GM12891 (cell line): ENCODE results near the gene RAB11FIP4.

Experiments used
- DNase-seq: peaks from one replicate; pipeline ENCODE4 v3.0.0; 2011; ENCODE audit warnings: low spot score; ENCODE audit not compliant: insufficient read length
- FAIRE-seq: peaks from 2 replicates; lab custom pipeline; 2011; peaks lifted over from hg19 to GRCh38; lab: Jason Lieb, UNC
- PAX5 ChIP-seq: IDR thresholded peaks from 2 replicates; pipeline ENCODE4 v1.6.1; 2011; ENCODE audit warnings: low read length, moderate library complexity, mild to moderate bottlenecking; ENCODE audit not compliant: insufficient read depth, severe bottlenecking
- POLR2A ChIP-seq: IDR thresholded peaks from 2 replicates; pipeline ENCODE4 v1.6.1; 2011; ENCODE audit warnings: low read depth, low read length, control low read depth
- POLR2AphosphoS5 ChIP-seq: IDR thresholded peaks from 2 replicates; pipeline ENCODE4 v1.6.1; 2011; ENCODE audit warnings: low read depth, low read length, control low read depth
- POU2F2 ChIP-seq: IDR thresholded peaks from 2 replicates; pipeline ENCODE4 v1.6.1; 2011; ENCODE audit warnings: low read depth, mild to moderate bottlenecking, control low read depth, low read length, moderate library complexity
- SPI1 ChIP-seq: IDR thresholded peaks from 2 replicates; pipeline ENCODE4 v1.6.1; 2011; ENCODE audit warnings: low read depth, low read length, control low read depth
- TAF1 ChIP-seq: IDR thresholded peaks from 2 replicates; pipeline ENCODE4 v1.6.1; 2011; ENCODE audit warnings: low read depth, low read length, control low read depth

RAB11FIP4 gene

DNA sequence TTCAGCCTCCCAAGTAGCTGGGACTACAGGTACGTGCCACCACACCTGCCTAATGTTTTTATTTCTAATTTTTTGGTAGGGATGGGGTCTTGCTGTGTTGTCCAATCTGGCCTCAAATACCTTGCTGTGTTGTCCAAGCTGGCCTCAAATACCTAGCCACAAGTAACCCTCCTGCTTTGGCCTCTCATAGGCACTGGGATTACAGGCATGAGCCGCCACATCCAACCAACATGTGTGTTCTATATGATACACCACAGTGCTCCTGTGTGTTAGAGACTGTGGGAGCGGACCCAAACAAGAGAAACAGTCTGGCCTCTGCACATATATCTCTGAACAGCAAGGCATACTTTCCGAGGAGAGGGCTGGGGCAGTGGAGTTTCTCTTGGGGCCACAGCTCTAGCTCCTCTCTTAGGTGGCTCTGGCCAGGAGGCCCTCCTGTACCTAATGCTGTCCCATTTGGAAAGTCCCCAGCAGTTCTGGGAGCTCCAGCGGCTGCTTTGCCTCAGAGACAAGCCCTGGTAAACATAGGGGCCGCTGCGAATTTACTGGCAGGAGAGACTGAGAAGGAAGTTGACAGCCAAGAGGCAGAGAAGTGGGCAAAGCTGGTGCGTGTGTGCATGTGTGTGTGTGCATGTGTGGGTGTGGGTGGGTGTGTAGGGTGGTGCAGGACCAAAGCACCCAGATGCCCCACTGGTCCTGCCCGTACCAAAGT is 95.0 kb downstream of the RAB11FIP4 start:
- FAIRE-seq: no peak
- TF ChIP-seq SPI1 (no peak), PAX5 (no peak), POU2F2 (no peak)
- no peak for DNase-seq

DNA sequence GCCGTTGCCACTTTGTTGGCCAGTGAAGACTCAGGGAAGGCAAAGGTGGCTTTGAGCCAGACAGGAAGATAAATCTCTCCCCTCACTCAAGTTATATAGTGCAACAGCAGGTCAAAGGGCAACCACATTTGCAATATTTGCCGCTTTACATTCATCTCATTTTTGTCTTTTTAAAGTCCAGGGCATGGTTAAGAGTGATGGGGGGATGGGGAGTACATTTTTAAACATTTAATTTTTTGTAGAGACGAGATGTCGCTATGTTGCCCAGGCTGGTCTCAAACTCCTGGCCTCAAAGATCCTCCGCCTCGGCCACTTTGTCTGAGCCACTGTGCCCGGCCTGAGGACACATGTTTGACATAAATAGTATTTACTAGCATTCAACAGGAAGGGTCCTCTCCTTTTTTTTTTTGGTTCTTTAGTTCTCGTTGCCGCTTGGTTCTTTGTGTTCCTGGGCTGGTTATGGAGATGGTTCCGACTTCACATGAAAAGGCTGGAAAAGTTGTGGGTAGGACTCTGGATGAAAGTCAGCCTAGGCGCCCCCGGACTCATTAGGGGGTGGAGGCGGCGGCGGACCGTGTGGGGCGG is 95.7 kb downstream of the RAB11FIP4 start:
- DNase-seq: no peak
- TF ChIP-seq SPI1: no peak
- TF ChIP-seq TAF1: no peak
- TF ChIP-seq POLR2A: no peak
- TF ChIP-seq POU2F2: no peak
- TF ChIP-seq POLR2AphosphoS5: no peak
- no peak for TF ChIP-seq PAX5
- FAIRE-seq: peak; percentile 45

DNA sequence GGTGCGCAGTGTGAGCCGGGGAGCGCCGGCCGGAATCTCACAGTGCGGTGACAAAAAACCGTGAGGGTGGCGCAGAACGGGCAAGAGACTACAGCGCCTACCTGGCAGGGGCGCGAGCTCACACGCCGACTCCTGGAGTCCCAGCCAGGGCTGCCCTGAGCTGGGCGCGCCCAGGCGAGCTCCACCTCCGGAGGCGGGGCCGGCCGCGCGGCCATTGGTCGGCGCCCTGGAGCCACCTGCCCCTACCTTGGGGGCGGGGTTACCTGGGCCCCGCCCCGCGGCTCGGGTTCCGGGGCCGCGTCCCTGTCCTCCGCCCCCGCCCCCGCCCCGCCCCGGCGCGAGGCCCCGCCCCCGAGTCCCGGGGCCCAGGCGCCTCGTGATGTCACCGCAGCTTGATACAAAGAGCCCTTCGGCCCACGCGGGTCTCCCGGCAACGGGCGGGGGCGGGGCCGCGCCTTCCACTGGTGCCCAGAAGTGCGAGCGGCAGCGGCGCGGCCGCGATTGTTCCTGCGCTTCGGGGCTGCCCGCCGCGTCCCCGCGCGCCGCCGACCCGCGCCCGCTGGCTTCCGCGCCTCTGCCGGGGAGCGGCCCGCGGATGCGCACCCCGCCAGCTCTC is 96.3 kb downstream of the RAB11FIP4 start:
- DNase-seq (peak; percentile 99), FAIRE-seq (peak; percentile 91)
- TF ChIP-seq PAX5 (no peak), POLR2A (no peak), POU2F2 (no peak), SPI1 (no peak), POLR2AphosphoS5 (no peak), TAF1 (no peak)

DNA sequence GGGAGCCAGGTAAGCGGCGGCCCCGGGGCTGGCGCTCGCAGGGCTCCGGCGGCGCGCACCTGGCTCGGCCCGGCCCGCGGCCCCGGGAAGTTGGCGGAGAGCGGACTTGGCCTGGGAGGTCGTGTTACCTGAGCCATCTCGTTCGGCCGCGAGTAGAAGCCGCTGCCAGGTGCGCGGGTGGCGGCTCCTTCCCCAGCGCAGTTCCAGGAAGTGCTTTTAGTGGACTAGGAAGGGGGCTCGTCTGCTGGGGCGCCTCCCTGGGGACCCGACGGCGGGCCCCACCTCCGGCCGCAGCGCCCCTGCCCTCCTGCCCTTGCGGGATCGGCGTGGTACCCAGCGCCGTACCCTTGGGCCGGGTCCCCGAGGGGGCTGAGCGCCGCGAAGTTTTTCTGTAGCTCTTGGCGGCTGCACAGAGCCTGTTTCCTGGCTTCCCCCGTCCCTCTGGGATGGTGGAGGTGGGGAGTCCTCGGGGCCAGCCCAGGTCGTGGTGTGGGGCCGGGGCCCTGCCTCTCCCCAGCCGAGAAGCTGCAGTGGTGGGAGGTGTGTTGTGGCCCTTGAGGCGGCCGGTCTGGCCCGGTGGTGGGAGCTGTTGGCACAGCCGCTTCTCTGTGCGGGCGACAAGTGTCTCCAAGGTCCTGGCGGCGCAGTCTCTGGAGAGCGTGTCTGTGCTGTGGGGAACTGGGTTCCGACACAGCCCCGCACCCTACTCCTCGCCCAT is 96.9 kb downstream of the RAB11FIP4 start:
- DNase-seq (no peak), FAIRE-seq (peak; percentile 74)
- TF ChIP-seq TAF1: no peak
- no peak for TF ChIP-seq POLR2A
- TF ChIP-seq PAX5: no peak
- no peak for TF ChIP-seq SPI1
- TF ChIP-seq POU2F2: no peak
- no peak for TF ChIP-seq POLR2AphosphoS5

DNA sequence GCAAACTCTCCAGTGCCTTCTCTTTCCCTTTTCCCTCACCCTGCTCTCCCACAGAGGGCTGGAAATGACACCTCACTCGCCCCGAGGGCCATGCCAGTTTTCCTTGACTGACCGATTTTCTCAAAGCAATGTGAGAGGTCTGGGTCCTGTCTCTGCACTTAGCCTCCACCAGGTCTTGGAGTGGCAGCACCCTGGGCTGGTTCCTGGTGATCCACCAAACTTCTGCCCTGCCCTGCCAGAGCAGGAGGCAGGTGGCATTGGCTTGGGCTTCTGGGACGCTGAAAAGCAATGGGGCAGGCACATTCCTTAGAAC is 97.5 kb downstream of the RAB11FIP4 start:
- TF ChIP-seq POLR2AphosphoS5: no peak
- TF ChIP-seq SPI1: no peak
- no peak for TF ChIP-seq PAX5
- no peak for TF ChIP-seq TAF1
- TF ChIP-seq POU2F2: no peak
- TF ChIP-seq POLR2A: no peak
- DNase-seq (no peak), FAIRE-seq (no peak)

DNA sequence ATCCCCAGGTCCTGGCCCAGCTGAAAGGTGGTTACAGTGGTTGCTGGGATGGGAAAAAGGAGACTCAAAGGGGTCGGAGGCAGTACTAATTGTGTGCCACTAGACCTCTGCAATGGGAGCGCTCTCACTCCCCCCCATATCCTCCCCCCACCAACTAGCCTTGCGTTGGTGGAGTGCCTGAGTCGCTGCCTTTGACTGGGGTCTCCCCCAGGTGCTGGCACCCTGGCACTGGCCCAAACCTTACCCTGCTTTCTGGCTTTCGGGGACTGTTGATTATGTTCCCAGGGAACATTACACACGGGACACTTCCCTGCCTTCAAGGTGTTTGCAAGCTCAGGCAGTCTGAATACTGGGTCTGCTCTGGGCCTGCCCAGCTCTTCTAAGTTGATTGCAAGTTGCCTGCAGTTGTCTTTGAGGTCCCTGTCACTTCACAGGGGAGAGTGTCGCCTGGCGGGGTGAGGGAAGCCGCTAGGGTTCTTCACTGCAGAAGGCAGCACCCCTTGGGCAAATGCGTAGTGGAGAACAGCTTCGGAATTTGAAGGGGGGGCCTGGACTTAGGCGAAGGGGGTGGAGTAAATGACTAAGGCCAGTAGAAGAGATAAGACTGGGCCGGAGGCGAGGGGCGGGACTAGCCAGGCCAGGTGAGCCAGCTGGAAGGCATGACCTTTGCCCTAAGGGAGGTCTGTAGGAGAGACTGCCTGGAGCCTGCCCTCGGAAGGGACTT is 98.0 kb downstream of the RAB11FIP4 start:
- peak; percentile 38 for FAIRE-seq
- TF ChIP-seq TAF1: no peak
- no peak for TF ChIP-seq POU2F2
- no peak for TF ChIP-seq PAX5
- no peak for TF ChIP-seq POLR2AphosphoS5
- TF ChIP-seq SPI1: no peak
- TF ChIP-seq POLR2A: no peak
- no peak for DNase-seq

DNA sequence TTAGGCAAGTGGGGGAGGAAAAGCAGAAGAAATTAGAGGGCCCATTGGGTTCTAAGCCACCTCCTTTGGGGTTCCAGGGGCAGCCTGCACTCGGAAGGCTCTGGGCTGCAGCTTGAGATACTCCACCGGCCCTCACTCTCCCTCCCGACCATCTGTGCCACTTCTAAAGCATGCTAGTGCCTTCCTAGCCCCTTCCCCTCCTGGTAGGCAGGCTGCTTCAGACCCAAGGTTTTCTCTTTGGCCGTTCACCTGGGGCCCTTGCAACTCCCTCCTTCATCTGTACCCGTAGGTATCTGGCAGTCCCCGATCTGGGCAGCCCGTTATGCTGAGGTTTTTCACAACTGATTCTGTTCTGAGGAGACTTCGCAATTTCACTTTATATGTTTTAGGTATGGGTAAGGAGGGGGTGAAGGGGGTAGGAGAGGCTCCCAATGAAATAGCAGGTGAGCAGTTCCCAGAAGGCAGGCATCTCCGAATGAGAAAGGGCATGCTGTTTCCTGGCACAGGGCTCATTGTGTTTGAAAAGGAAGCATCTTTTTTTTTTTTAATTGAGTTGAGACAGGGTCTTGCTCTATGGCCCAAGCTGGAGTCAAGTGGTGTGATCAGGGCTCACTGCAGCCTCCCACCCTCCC is 98.7 kb downstream of the RAB11FIP4 start:
- no peak for DNase-seq
- FAIRE-seq: no peak
- no peak for TF ChIP-seq SPI1
- TF ChIP-seq PAX5: no peak
- no peak for TF ChIP-seq TAF1
- no peak for TF ChIP-seq POU2F2
- no peak for TF ChIP-seq POLR2AphosphoS5
- no peak for TF ChIP-seq POLR2A

DNA sequence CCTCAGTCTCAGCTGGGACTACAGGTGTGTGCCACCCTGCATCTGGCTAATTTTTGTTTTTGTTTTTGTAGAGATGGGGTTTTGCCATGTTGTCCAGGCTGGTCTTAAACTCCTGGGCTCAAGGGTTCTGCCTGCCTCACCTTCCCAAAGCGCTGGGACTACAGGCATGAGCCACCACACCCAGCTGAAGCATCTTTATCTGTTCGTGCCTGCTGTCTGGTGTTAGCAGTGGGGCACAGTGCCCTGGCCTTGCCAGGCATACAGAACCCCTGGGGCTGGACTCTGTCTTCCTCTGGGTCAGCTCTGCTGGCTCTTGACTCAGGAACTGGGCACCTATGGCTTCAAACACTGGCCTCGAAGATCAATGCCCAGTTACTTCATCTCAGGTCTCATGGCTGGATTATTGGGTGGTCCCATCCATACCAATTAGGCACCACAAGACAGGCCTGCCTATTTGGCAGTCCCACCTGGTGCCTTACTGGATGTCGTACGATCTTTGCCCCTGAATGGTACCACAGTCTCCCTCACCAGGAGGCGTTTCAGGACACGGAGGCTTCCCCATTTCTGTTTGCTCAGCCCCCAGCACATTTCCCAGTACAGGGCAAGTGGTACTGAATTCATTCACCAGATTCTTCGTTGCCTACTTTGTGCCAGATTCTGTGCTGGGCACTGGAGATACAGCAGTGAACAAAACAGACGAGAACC is 99.3 kb downstream of the RAB11FIP4 start:
- no peak for DNase-seq
- no peak for TF ChIP-seq TAF1
- TF ChIP-seq POLR2A: no peak
- TF ChIP-seq SPI1: no peak
- TF ChIP-seq POU2F2: no peak
- no peak for TF ChIP-seq POLR2AphosphoS5
- TF ChIP-seq PAX5: no peak
- FAIRE-seq: peak; percentile 28

DNA sequence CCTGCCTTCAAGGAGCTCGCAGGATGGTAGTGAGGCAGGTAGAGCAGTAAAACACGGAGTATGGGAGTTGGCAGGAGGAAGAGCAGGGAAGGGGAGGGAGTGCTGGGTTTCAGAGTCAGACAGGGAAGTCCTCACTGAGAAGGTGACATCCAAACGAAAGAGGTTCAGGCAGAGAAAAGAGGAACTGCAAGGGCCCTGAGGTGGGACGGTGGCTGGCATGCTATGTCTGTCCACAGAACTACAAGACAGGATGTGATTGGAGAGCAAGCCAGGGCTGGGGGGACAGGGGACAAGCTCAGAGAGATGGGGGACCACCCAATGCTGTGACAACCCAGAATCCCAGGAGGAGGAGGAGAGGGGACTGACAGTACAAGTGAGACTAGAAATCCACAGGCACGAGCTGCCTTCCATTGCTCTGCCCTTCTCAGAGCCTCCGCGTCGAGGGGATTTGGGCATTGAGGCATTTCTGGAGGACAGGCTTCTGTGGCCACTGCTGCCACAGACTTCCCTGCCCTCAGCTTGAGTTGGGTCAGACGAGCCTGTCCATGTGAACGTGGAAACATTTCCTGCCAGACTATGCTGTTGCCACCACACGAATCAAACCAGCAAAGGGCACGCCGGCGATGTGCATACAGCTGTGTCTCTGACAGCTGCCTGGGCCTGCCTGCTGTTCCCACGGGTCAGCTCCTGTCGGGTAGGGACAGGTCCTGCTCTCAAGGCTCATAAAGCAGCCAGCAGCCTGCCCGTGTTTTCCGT is 100.1 kb downstream of the RAB11FIP4 start:
- DNase-seq: peak; percentile 48
- TF ChIP-seq SPI1: peak; percentile 100
- no peak for TF ChIP-seq TAF1
- FAIRE-seq: peak; percentile 96
